GM21529 (cell line): Measurements from ENCODE around the gene SNTG2.

ENCODE experiments used
- ATAC-seq: cut with Tn5 transposase; IDR thresholded peaks from one replicate; pipeline ENCODE4 v1.9.1; 2021; ENCODE audit not compliant: unreplicated experiment

SNTG2 gene

DNA sequence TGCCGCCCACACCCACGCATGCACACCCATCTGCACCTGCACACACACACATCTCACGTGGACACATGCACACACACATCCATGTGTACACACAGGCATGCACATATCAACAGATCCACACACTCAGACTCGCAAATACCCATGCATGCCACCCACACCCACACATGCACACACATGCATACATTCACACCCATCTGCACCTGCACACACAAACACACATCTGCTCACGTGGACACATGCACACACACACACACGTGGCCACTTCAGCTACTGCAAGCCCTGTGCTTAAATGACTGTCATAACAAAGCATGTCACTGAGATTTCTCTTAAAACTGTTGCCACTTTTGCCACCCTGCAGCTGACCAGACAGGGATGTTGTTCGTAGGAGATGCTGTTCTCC lies 186.6 kb downstream of the SNTG2 start:
- no peak for ATAC-seq

DNA sequence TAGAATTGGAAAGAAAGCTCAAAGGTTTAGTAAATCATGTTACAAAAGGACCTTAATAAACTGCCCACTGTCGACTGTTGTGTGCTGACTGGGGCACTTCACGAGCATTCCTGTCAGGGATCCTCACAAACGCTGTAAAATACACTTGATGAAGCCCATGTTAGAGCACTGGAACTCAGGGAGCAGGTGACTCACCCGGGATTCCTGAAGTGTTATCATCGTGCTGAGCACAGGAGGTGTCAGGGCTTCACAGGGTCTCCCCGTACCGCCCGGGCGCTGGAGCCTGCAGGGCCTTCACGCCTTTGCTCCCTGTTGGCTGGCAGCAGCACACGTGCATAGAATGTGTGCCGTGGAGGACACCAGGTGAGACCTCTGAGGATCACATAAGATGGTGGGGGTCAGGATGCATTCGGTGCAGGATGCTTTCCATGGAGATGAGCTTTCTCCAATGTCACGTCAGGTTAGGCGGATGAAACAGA lies 187.3 kb downstream of the SNTG2 start:
- ATAC-seq: no peak

DNA sequence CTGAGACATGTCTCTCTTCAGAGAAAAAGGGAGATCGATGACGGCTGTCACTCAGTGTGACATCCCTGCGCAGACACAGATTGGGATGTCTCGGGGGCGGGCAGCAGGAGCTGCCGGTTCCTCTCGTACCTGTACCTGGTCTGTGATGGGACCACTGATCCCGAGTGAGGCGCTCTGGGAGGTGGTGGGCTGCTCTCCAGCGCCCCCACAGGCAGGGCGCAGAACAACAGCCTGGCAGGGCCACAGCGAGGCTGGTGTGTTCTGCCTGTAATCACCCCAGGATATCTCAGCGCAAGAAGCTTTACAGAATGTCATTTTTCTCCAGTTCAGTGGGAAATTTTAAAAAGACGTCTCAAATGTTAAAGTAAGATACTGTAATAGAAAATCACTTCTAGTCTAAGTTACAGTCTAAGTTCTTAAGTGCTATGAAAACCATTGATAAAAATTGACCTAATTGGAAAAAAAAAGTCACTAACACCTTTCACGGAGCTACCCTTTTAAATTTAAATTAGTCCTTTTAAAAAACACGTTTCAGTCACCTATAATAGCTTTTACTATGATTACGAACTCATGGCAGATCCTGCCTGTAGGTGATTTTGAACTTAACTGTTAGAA lies 189.8 kb downstream of the SNTG2 start:
- ATAC-seq: peak; percentile 75

DNA sequence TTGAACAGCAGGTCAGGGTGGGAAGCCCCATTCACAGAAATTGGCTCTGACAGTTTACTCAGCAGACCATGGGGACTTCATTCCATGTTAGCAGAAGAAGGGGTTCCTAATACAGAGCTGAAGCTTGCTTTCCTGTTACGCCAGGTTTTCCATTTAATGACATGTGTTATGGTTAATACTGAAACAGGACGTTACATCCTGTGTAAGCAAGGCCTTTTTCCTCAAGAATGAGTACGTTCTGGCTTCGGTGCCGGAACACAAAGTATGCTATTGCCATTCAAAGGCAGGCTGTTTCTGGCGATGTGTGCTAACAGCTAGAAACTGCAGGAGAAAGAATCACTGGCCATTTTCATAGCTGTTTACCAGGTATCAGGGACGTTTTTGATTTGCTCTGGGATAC lies 190.4 kb downstream of the SNTG2 start:
- no peak for ATAC-seq

DNA sequence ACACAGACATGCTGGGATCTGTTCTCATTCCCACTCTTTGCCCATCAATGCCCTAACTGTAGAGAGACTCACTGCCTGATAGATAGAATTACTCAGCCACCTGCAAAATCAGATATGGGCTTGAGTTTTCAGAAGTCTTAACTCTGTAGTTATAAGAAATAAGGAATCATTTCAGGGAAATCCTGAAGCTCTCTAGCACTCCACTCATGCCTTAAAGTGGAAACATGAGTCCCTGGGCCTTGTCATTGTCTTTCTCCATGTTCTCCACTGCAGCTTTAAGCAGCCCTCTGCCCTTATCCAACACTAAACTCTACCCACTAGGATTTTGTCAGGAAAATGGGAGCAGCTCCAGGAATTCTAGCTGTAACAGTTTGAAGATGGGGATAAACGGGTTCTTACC lies 192.5 kb downstream of the SNTG2 start:
- ATAC-seq: no peak

DNA sequence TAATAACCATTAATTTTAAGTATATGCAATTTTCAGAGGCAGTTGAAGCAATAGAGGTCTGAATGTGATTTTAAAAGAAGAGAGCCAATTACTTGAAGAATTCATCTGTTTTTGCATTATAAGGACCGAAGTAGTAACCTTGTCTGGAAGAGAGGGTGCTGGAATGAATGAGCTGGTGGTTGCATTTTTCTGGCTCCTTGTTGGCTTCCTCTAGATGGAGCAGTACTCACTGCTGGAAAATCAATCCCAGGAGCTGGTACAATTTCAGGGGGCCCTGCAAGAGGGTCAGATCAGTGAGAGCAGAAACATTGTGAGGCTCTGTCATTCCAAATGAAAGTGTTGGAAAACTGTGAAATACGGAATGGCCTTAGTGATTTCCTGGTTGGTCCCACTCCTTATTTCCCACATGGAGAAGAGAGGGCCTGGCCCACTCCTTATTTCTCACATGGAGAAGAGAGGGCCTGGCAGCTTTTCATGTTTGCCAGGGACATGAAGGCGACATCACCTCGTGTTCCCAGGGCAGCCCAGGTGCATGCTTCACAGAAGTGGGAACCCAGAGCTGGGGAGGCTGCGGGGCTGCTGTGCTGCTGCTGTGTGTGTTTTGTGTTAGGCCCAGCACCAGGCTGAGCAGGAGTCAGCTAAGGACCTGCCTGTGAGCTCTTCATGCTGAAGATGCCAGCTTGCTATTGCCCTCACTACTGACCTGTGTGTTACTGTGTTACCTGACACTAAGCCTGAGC lies 197.4 kb downstream of the SNTG2 start:
- ATAC-seq: no peak

DNA sequence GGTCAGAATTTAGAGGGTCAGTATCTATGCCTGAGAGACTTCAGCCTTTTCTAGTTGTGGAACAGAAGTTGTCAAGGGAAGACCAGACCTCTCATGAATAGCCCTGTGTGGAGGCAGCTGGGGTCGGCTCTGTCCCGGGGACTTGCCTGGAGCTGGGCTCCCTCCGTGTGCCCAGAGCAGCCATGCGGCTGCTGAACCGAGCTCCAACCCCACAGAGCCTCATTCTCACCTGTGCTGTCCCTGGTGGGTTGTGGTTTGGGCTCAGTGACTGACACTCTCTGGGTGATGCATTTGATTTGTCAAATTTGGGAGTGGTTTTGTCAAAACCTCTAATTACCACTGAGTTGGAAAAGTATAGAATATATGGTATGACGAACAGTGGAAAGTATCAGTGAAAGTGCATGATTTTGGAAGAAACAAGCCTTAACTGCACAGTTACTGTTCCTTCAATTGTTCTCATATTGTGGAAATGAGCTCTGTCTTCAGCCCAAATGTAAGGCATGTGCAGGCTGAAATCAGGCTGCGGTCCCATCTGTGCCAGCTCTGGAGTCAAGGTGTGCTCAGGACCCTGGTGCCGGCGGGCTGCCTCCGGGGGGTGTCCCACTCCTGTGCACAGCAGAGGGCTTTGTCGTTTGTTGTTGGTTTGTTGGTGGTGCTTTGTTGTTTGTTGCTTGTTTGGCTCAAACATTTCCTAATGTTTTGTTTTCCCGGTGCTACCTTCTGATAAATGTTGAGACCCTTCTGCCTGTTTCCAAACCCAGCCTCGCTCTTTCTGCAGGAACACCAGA lies 200.3 kb downstream of the SNTG2 start:
- no peak for ATAC-seq

DNA sequence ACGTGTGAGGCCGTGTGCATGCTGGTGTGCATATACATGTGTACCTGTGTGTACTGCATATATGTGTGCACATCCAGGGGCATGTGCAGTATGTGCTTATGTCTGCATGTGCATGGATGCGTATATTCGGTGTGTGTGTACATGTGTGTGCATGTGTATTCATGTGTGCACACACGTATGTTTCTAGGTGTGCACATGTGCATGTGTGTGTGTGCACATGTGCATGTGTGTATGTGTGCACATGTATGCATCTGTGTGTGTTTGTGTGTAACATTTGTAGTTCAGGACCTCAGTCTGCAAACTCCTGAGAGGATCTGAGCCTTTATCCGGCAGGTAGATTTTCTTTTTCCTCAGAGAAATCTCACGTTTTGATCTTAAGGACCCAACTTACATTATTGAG lies 201.7 kb downstream of the SNTG2 start:
- ATAC-seq: no peak

DNA sequence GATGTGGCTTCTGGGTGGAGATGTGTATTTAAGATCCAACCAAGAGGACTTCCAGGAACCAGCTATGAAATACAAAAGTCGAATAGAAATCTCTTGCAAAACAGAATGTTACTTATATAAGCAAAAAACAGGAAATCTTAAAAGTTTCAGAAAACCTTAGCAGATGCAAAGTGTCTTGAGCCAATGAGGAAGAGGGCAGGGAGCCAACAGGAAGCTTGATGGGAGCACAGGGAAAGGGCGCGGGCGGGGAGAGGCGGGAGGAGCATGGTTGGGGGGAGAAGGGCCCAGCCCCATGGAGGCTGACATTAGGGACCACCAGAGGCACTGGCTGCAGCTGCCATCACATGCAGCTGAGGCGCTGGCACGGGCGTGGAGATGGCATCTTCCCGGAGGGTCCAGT lies 203.3 kb downstream of the SNTG2 start:
- no peak for ATAC-seq

DNA sequence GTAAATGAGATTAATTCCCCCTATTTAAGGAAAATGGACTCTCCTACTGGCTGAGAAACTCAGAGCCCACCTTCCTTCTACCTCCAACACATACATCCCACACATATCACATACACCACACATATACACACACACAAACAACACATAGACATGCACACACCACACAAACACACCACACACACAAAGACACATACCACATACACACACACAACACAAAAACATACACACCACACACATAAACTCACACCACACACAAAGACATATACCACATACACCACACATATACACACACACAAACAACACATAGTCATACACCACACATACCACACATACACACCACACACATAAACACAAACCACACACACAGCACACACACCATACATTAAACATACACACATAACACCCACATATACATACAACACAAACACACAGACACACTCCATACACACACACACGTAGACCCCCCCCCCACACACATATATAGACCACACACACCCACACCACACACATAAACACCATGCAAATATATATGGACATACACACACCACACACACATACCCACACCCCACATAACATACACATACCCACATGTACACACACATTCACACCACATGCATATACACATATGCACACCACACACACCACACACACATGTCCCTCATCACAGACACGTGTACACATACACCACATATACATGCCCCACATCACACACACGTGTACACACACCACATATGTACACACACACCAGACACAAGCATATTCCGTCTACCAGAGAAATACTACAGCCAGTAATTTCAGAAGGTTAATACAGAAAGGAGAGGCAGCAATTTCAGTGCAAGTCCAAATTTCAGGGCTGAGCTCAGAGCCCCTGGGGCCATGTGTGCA lies 204.3 kb downstream of the SNTG2 start:
- ATAC-seq: no peak

DNA sequence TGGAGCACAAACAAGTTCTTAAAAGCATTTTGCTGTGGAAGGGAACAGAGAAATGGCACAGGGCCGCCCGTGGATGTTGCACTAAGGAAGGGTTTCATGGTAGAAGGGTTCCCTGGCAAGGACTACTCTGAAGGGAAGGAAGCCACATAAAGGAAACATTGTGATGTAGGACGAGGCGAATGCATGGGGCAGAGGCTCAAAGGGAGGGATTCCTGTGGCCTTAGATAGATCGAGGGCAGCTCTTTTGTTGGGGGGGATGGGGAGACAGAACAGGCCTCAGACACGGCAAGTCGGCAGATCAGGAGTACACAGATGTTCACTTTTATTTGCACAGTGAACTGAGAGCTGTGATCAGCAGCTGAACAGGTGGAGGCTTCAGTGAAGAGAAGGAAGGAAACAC lies 205.4 kb downstream of the SNTG2 start:
- ATAC-seq: no peak

DNA sequence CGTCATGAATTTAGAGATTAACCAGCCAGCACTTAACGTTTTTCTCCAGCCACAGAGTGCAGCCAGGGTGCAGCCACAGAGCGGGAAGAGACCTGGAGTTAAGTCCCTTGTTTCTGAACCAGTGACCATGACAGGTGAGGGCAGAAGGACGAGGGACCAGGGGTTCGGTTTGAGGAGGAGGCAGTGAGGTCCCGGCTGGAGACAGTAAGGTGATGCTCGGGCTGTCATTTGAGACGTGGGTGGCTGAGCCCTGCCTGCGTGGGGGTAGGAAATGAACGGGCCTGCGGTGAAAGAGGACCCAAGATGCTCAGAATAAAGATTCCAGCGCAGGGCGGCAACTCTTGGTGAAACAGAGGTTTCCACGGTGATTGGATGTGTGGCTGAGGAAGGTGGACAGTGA lies 205.9 kb downstream of the SNTG2 start:
- ATAC-seq: no peak

DNA sequence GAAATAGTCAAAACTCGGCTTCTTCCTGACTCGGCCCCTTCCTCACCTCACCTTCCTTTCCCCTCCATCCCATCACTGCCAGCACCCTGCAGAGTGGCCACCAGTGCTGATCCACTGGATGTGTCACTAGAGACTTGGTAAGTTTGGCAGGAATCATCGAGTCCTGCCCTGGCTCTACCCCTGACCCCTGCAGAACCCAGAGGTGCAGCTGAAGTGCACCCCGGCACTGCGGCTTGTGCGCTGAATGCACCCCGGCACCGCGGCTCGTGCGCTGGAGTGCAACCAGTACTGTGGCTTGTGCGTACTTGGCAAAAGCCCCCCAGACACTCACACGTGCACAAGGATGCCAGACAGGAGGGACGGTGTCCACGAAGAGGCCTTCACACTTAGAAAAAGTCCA lies 206.5 kb downstream of the SNTG2 start:
- no peak for ATAC-seq

DNA sequence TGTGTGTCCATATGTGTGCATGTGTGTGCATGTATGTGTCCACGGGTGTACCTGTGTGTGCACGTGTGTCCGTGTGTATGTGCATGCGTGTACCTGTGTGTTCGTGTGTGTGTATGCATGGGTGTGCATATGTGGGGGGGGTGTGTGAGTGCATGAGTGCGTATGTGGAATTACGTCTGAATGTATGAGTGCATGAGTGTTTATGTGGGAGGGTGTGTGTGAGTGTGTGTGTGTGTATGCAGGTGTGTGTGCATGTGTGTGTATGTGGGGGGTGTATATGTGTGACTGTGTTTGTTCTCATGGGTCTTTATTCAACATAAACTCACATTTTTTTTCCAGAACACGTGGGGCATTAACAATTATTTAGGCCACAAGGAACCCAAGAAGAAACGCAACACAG lies 208.4 kb downstream of the SNTG2 start:
- ATAC-seq: no peak

DNA sequence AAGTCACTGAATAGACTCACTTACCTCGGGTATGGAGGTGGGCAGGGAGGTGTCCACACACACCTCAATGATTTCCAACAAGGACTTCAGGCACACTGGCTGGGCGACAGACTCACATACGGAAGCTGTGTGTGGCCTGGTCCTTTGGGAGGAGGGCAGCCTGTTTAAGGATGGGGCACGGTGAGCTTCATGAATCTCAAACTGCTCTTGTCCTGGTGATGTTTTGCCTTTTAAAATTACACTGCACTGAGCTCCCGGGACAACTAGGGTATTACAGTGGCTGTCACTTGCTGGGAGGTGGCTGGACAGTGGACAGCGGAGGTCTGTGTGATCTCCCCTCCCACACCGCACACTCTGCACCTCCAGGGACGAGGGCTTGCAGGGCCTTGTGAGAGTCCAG lies 211.6 kb downstream of the SNTG2 start:
- no peak for ATAC-seq

DNA sequence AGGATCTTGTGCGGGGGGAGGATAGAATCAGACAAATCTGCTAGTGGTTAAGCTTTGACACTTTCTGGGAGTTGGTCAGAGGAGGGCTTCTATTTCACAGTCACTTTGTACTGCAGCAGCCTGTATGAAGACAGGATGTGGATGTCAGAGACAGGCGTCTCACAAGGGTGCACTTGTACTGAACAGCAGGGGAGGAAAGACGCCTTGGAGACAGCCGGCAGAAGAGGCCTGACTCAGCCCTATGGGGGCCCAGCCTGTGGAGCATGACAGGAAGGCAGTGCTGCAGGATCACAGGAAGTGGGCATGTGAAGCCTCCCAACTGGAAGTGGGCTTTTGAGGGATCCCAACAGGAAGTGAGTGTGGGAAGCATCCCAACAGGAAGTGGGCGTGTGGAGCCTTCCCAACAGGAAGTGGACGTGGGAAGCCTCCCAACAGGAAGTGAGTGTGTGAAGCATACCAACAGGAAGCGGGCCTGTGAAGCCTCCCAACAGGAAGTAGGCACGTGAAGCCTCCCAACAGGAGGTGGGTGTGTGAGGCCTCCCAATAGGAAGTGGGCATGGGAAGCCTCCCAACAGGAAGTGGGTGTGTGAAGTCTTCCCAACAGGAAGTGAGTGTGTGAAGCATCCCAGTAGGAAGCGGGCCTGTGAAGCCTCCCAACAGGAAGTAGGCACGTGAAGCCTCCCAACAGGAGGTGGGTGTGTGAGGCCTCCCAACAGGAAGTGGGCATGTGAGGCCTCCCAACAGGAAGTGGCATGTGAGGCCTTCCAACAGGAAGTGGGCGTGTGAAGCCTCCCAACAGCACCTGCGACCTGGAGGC lies 212.3 kb downstream of the SNTG2 start:
- no peak for ATAC-seq

DNA sequence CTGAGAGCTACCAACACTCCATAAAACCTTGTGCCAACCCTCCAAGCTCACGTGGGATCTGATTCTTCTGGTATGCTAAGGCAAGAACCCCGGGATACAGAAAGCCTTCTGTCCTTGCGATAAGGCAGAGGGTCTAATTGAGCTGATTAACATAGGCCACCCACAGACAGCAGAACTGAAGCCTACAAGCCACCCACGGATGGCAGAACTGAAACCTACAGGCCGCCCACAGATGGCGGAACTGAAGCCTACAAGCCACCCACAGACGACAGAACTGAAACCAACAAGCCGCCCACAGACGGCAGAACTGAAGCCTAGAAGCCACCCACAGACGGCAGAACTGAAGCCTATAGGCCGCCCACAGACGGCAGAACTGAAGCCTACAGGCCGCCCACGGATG lies 216.3 kb downstream of the SNTG2 start:
- no peak for ATAC-seq

DNA sequence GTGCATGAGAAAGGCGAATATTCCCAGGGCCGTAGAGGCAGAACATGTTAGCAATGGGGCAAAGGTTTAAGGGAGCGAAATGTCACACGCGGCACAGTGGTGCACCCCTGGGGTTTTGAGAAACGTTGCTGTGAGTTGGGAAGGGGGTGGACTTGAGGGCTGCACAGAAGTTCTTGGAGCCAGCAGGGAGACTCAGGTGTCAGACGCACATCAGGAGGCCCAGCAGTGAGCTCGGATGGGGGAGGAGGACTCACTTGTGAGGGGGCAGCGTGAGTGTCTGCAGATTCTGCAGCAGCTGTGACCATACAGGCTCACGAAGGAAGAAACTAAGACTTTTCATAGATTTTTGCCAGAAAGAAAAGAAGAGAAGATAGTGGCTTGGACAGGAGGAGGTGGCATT lies 218.2 kb downstream of the SNTG2 start:
- no peak for ATAC-seq

DNA sequence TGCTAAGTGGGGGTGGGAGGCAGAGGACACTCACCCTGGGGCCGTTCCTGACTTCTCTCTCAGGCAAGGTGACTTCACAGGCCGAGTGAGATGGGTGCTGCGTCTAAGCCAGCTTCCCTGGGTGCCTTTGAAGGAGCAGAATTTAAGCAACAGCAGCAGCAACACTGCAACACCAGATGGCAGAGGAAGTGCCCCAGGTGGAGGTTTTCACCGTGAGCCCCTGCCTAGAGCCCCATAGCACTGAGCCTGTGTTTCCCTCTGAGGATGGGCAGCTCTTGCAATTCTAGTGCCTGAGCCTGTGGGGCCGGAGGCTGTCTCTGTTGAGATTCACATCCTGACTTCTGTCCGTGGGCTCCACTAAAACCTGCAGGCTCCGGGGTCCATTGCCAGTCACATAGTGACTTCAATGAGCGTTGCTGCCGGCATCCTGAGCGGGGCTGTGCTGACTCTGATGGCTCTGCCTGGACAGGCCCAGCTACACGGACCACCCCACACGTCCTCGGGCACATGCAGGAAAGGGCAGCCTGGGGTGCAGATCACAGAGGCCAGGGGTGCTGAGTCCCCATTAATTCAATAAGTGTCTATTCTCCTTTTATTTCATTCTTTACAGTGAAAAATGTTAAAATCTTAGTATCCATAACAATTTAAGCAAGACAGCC lies 218.8 kb downstream of the SNTG2 start:
- ATAC-seq: no peak

DNA sequence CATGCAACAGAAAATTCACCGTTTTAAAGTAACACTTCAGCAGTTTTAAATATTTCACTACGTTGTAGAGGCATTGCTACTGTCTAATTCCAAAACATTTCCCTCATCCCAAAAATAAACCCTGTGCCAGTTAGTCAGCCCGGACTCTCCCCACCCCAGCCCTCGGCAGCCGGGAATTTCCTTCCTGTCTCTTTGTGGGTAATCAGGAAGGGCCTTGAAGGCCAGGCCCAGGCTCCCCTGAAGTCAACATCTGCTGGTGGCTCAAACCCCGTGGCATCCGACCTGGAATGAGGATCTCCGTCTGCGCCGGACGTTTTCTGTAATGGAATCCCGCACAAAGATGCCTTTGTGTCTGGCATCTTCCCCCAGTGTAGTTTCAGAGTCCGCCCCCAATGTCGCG lies 219.6 kb downstream of the SNTG2 start:
- no peak for ATAC-seq
